Measurements from ENCODE around the gene ETV6.
A peak's percentile ranks its signal among the peaks of the same experiment; 100 is the strongest.

Gene ETV6

DNA sequence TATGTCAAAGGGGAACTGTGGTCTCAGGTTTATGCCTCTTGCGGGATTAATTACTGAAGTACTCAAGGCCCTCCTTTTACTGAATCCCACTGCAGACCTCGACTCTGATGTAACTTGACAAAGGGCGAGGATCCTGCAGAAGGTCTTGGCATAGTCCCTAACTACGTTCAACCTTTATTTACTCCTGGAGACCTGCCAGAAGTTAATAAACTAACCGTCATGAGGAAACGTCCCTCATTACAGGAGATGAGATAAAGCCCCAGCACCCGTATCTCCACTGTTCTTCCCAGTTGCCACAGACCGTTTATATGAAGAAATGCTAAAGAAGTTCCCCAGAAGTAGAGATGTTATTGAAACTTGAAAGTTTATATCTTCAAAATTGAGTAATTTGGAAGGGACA is 190.9 kb downstream of the ETV6 start:
- no peak overlapping the region for H3K4me3 ChIP-seq (ENCODE audit: low read depth, low read length)
- H3K9ac ChIP-seq (ENCODE audit: low read length): no peak overlapping the region
- peaks cover 8% of the 10 kb centered on the region; the same call in 1 of the 2 replicates for H3K4me1 ChIP-seq (ENCODE audit: control insufficient read depth, insufficient read depth, low read length)
- H3K27ac ChIP-seq (ENCODE audit: low read depth, low read length): no peak overlapping the region
- no peaks in the 10 kb centered on the region for H3K9me3 ChIP-seq (ENCODE audit: control insufficient read depth, insufficient read depth, low read depth, low read length)
- no peaks in the 10 kb centered on the region for H3K27me3 ChIP-seq (ENCODE audit: control insufficient read depth, insufficient read depth, low read length)
- H3K36me3 ChIP-seq (ENCODE audit: control insufficient read depth, insufficient read depth, low read length): peaks cover 5% of the 10 kb centered on the region; the same call in 1 of the 2 replicates

DNA sequence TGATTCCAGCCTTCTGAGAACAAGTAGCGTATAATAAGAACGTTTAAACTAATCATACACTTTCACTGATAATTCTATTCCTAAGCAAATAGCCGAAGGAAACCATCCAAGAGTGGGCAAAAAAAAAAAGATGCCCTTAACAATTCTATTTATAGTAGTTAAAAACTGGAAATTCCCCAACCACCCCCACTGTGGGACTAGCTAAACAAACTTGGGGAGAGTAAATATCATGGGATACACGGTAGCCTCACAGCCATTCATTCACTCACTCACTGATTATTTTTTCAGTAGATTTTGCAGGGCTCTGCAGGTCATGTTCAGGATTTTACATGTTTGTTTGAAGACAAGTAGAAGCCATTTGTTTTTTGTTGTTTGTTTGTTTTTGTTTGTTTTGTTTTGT is 197.0 kb downstream of the ETV6 start:
- no peaks in the 10 kb centered on the region; the same call in 1 of the 2 replicates for H3K4me1 ChIP-seq (ENCODE audit: control insufficient read depth, insufficient read depth, low read length)
- H3K9me3 ChIP-seq (ENCODE audit: control insufficient read depth, insufficient read depth, low read depth, low read length): no peaks in the 10 kb centered on the region
- H3K27ac ChIP-seq (ENCODE audit: low read depth, low read length): no peak overlapping the region
- no peak overlapping the region for H3K4me3 ChIP-seq (ENCODE audit: low read depth, low read length)
- H3K9ac ChIP-seq (ENCODE audit: low read length): no peak overlapping the region
- no peaks in the 10 kb centered on the region; the same call in 1 of the 2 replicates for H3K36me3 ChIP-seq (ENCODE audit: control insufficient read depth, insufficient read depth, low read length)
- no peaks in the 10 kb centered on the region for H3K27me3 ChIP-seq (ENCODE audit: control insufficient read depth, insufficient read depth, low read length)

DNA sequence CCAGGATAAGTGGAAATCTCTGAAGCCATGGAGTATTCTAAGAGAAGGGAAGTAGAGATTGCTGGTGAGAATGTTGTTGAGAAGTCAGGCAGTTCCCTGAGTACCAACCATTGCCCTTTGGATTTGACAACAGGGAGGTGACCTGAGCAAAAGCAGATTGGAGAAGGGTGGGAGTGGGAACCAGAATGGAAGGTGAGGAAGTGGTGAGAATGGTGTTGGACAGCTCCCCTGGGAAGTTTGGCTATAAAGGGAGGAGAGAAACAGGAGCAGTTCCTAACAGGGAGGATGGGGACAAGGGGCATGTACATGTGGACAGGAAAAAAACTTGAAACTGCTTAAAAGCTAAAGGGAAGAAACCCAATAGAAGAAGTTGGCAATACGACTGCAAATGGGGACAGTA is 198.1 kb downstream of the ETV6 start:
- Histone ChIP-seq H3K27ac (ENCODE audit: low read depth, low read length) (no peak overlapping the region), H3K9me3 (ENCODE audit: control insufficient read depth, insufficient read depth, low read depth, low read length) (no peaks in the 10 kb centered on the region), H3K36me3 (ENCODE audit: control insufficient read depth, insufficient read depth, low read length) (no peaks in the 10 kb centered on the region), H3K4me1 (ENCODE audit: control insufficient read depth, insufficient read depth, low read length) (no peaks in the 10 kb centered on the region; the same call in 1 of the 2 replicates), H3K9ac (ENCODE audit: low read length) (no peak overlapping the region), H3K27me3 (ENCODE audit: control insufficient read depth, insufficient read depth, low read length) (no peaks in the 10 kb centered on the region), H3K4me3 (ENCODE audit: low read depth, low read length) (no peak overlapping the region)

DNA sequence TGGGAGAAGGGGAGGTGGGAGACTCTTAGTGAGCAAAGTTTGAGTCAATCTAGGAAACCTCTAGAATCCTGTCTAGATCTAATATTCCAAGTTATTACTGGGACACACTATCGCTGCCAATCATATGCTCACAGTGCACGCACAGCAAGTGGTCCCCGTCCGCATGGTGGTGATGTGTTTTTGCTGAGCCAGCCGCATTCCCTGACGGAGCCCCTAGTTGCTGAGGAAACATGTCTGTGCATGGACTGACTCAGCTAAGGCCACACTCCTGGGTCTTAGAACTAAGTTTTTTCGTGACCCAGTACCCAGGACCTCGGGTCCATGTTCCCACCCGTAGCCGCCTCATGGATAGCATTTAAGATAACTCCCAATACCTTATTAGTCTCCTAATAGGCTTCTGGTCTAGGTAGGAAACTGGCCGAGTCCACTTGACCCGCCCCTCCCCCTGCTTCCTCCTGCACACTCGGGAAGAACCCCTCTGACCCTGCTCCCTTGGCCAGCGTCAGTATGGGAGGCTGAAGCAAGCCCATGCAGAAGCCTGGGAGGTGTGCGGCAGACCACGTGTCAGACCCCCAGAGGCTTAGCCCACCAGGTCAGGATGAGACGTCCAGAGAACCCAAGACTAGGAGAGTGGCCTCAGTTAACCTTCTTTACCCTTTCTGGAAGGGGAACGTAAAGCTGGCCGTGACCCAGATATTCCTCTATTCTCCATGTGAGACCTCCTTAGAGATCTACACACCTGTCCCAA is 200.5 kb downstream of the ETV6 start:
- Histone ChIP-seq H3K9ac (ENCODE audit: low read length) (no peak overlapping the region), H3K27ac (ENCODE audit: low read depth, low read length) (no peak overlapping the region), H3K4me1 (ENCODE audit: control insufficient read depth, insufficient read depth, low read length) (peaks cover 3% of the 10 kb centered on the region; the same call in 1 of the 2 replicates), H3K4me3 (ENCODE audit: low read depth, low read length) (no peak overlapping the region), H3K9me3 (ENCODE audit: control insufficient read depth, insufficient read depth, low read depth, low read length) (no peaks in the 10 kb centered on the region), H3K27me3 (ENCODE audit: control insufficient read depth, insufficient read depth, low read length) (no peaks in the 10 kb centered on the region), H3K36me3 (ENCODE audit: control insufficient read depth, insufficient read depth, low read length) (peaks cover 6% of the 10 kb centered on the region; the same call in 1 of the 2 replicates)

DNA sequence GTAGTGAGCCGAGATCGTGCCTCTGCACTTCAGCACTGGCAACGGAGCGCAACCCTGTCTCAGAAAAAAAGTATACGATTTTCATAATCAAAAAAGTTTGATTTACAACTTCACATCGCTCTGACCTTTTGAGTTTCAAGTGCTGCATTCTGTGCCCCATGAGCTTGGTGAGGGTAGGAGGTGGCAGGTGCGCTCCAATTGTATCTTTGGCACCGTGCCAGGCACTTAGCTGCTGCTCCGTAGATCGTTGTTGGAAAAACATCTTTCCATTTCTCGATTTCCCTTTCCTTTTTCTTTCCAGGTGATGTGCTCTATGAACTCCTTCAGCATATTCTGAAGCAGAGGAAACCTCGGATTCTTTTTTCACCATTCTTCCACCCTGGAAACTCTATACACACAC is 203.7 kb downstream of the ETV6 start:
- Histone ChIP-seq H3K9ac (ENCODE audit: low read length) (no peak overlapping the region), H3K9me3 (ENCODE audit: control insufficient read depth, insufficient read depth, low read depth, low read length) (no peaks in the 10 kb centered on the region), H3K4me1 (ENCODE audit: control insufficient read depth, insufficient read depth, low read length) (peaks cover 26% of the 10 kb centered on the region), H3K36me3 (ENCODE audit: control insufficient read depth, insufficient read depth, low read length) (peaks cover 6% of the 10 kb centered on the region; the same call in 1 of the 2 replicates), H3K4me3 (ENCODE audit: low read depth, low read length) (no peak overlapping the region), H3K27me3 (ENCODE audit: control insufficient read depth, insufficient read depth, low read length) (no peaks in the 10 kb centered on the region), H3K27ac (ENCODE audit: low read depth, low read length) (no peak overlapping the region)

DNA sequence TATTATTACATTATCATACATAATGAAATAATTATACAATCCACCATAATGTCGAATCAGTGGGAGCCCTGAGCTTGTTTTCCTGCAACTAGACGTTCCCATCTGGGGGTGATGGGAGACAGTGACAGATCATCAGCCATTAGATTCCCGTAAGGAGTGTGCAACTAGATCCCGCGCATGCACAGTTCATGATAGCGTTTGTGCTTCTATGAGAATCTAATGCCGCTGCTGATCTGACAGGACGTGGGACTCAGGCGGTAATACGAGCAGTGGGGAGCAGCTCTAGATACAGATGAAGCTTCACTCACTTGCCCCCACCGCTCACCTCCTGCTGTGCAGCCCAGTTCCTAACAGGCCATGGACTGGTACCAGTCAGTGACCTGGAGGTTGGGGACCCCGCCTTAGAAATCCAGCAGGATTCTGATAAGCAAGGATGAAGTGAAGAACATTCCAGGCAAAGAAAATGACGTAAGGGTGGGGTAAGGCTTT is 204.6 kb downstream of the ETV6 start:
- Histone ChIP-seq H3K4me1 (ENCODE audit: control insufficient read depth, insufficient read depth, low read length) (peaks cover 26% of the 10 kb centered on the region), H3K27me3 (ENCODE audit: control insufficient read depth, insufficient read depth, low read length) (no peaks in the 10 kb centered on the region), H3K27ac (ENCODE audit: low read depth, low read length) (no peak overlapping the region), H3K9me3 (ENCODE audit: control insufficient read depth, insufficient read depth, low read depth, low read length) (no peaks in the 10 kb centered on the region), H3K4me3 (ENCODE audit: low read depth, low read length) (no peak overlapping the region), H3K36me3 (ENCODE audit: control insufficient read depth, insufficient read depth, low read length) (peaks cover 6% of the 10 kb centered on the region; the same call in 1 of the 2 replicates), H3K9ac (ENCODE audit: low read length) (no peak overlapping the region)

DNA sequence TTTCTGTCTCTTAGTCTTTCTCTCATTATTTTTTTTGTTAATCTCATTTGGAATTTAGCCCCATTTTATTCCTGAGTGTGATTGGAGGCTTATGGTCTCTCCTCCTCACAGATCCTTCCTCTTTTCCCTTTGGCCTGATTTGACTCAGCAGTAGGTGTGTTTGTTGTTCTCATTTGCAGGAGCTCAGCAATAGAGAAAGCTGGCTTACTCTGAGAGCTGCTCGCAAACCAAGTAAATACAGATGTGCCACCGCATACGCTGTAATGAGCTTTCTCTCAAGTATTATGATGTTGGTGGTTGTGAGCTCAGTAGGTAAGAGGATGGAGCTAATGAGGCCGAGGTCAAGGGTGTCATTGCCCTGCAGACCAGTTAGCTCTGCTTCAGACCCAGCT is 206.5 kb downstream of the ETV6 start:
- peaks cover 8% of the 10 kb centered on the region; the same call in 1 of the 2 replicates for H3K36me3 ChIP-seq (ENCODE audit: control insufficient read depth, insufficient read depth, low read length)
- H3K27me3 ChIP-seq (ENCODE audit: control insufficient read depth, insufficient read depth, low read length): no peaks in the 10 kb centered on the region
- peak overlapping the region; percentile 66 for H3K9ac ChIP-seq (ENCODE audit: low read length)
- H3K4me3 ChIP-seq (ENCODE audit: low read depth, low read length): peak overlapping the region; percentile 4; the same call in 1 of the 2 replicates
- peak overlapping the region; percentile 73 for H3K27ac ChIP-seq (ENCODE audit: low read depth, low read length)
- H3K4me1 ChIP-seq (ENCODE audit: control insufficient read depth, insufficient read depth, low read length): peaks cover 35% of the 10 kb centered on the region
- no peaks in the 10 kb centered on the region for H3K9me3 ChIP-seq (ENCODE audit: control insufficient read depth, insufficient read depth, low read depth, low read length)

DNA sequence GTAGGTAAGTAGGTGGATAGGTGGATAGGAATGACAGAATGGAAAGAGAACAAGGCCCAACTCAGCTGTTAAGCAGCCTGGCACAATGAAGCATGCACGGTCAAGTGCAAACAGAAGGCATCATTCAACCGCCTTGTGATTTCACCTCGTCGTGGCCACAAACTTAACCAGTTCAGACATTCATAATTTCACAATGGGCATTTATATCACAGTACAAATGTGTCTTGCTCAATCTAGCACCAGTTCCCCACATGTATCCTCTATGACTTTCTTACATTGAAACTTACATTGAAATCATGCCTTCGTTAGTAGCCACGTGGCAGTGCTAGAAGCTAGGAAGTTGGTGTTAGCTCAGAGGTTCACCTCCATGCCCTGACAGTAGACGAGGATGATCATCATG is 207.5 kb downstream of the ETV6 start:
- H3K4me3 ChIP-seq (ENCODE audit: low read depth, low read length): no peak overlapping the region
- peaks cover 8% of the 10 kb centered on the region; the same call in 1 of the 2 replicates for H3K36me3 ChIP-seq (ENCODE audit: control insufficient read depth, insufficient read depth, low read length)
- peaks cover 45% of the 10 kb centered on the region for H3K4me1 ChIP-seq (ENCODE audit: control insufficient read depth, insufficient read depth, low read length)
- no peaks in the 10 kb centered on the region for H3K27me3 ChIP-seq (ENCODE audit: control insufficient read depth, insufficient read depth, low read length)
- no peak overlapping the region for H3K9ac ChIP-seq (ENCODE audit: low read length)
- no peak overlapping the region for H3K27ac ChIP-seq (ENCODE audit: low read depth, low read length)
- H3K9me3 ChIP-seq (ENCODE audit: control insufficient read depth, insufficient read depth, low read depth, low read length): no peaks in the 10 kb centered on the region

DNA sequence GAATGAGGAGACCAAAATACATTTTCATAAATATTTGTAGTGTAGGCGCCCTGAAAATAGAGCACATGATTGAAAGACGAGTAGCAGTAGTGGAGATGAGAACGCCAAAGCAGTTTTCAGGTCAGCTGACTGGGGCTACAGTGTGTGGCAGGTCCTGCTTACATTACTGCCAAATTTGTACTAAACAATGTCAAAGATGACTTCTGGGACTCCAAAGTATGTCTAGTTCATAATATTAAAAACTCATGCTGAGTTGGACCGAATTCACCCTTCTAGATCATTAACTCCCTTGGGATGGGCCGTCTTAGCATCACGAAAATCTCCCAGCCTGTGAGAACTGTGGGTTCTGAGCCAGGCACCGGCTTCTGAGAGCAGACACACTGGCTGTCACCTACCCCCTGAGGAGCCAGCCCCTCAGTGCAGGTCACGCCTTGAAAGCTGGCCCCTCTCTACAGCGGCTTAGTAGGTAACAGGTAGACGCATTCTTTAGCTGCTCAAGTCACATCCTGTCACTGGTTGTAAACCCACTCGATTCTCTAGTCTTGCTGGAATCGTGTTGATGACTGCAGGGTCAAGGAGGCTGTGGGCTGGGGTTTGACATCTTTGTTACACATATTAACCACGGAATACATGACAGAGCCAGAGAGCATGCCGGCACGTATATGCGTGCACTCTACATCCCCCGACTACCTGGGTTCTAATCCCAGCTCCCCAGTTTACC is 210.4 kb downstream of the ETV6 start:
- no peak overlapping the region for H3K27ac ChIP-seq (ENCODE audit: low read depth, low read length)

DNA sequence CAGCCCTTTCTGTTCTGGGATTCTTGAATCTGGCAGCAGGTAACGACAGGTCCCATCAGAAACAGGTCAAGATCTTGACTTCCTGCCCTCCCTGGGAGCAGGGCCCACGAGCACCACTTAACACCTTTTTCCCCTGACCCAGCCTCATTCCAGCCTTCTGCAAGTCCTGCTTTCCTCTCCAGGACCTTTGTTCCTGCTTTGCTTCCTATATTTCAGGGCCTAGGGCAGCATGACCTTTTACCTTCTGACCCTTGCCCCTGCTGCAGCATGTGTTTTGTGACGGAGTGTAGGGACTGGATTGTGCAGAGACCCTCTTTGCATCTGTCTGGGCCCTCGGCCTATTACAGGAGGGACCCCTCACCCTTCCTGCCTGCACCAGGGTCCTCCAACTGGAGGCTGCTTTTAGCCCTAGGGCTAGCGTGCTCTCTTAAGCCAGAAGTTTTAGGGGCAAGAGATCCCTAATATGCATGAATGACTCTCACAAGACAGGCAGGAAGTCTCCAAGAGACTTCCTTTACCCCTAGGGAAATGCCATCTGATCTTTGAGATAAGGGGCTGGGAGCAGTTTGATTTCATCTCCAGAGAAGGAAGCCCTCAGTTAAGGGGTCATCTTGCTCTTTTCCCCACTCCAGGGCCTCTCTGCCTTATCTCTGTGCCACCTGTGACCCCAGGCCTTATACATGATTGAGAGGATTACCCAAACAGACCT is 211.8 kb downstream of the ETV6 start:
- H3K9me3 ChIP-seq (ENCODE audit: control insufficient read depth, insufficient read depth, low read depth, low read length): peaks cover 7% of the 10 kb centered on the region; the same call in 1 of the 2 replicates
- H3K27me3 ChIP-seq (ENCODE audit: control insufficient read depth, insufficient read depth, low read length): no peaks in the 10 kb centered on the region
- no peak overlapping the region for H3K9ac ChIP-seq (ENCODE audit: low read length)
- H3K4me1 ChIP-seq (ENCODE audit: control insufficient read depth, insufficient read depth, low read length): peaks cover 31% of the 10 kb centered on the region
- H3K36me3 ChIP-seq (ENCODE audit: control insufficient read depth, insufficient read depth, low read length): peaks cover 4% of the 10 kb centered on the region; the same call in 1 of the 2 replicates
- H3K27ac ChIP-seq (ENCODE audit: low read depth, low read length): 0 out of 2 replicates have a peak overlapping the region, but pooled peaks have one; percentile 7
- H3K4me3 ChIP-seq (ENCODE audit: low read depth, low read length): no peak overlapping the region

More for the DNA sequence above, 210.4 kb downstream of the ETV6 start:
- Histone ChIP-seq H3K4me3 (ENCODE audit: low read depth, low read length) (no peak overlapping the region), H3K9ac (ENCODE audit: low read length) (no peak overlapping the region), H3K4me1 (ENCODE audit: control insufficient read depth, insufficient read depth, low read length) (peaks cover 42% of the 10 kb centered on the region), H3K36me3 (ENCODE audit: control insufficient read depth, insufficient read depth, low read length) (peaks cover 4% of the 10 kb centered on the region; the same call in 1 of the 2 replicates), H3K27me3 (ENCODE audit: control insufficient read depth, insufficient read depth, low read length) (no peaks in the 10 kb centered on the region), H3K9me3 (ENCODE audit: control insufficient read depth, insufficient read depth, low read depth, low read length) (no peaks in the 10 kb centered on the region)

All from HUES6 (cell line).